Immature natural killer cell (primary cell): ENCODE data around the gene PRKG1. TPM values are rescaled to one million over a fixed set of nuclear protein-coding genes. Genes with fewer than 3 reads are reported as not detected.

ENCODE experiments used
- DNase-seq, 3 donors: peaks; one replicate each; pipeline ENCODE4 v3.0.0; 2022; ENCODE audit warnings: mixed read lengths in 1 of 3
- H3K27ac Mint-ChIP-seq, 6 donors: one replicate each; pipeline ENCODE4 v1.8.0; 2020; ENCODE audit warnings: mixed read lengths in 6 of 6, mild to moderate bottlenecking in 5 of 6, inconsistent platforms in 4 of 6, moderate library complexity in 3 of 6
- H3K27me3 Mint-ChIP-seq, 3 donors: one replicate each; pipeline ENCODE4 v1.8.0; 2020 to 2021; ENCODE audit warnings: low read depth in 3 of 3, mild to moderate bottlenecking in 3 of 3, mixed read lengths in 3 of 3, moderate library complexity in 3 of 3, inconsistent platforms in 1 of 3
- H3K36me3 Mint-ChIP-seq, 3 donors: one replicate each; pipeline ENCODE4 v1.8.0; 2020; ENCODE audit warnings: mixed read lengths in 3 of 3, inconsistent platforms in 2 of 3, mild to moderate bottlenecking in 2 of 3
- H3K4me1 Mint-ChIP-seq, 2 donors: one replicate each; pipeline ENCODE4 v1.8.0; 2020; ENCODE audit warnings: inconsistent platforms in 2 of 2, mild to moderate bottlenecking in 2 of 2, mixed read lengths in 2 of 2, moderate library complexity in 1 of 2
- H3K4me3 Mint-ChIP-seq, 5 donors: one replicate each; pipeline ENCODE4 v1.8.0; 2020; ENCODE audit warnings: mild to moderate bottlenecking in 5 of 5, mixed read lengths in 5 of 5, inconsistent platforms in 3 of 5, moderate library complexity in 3 of 5
- H3K9me3 Mint-ChIP-seq, 6 donors: one replicate each; pipeline ENCODE4 v1.8.0; 2020; ENCODE audit warnings: mild to moderate bottlenecking in 6 of 6, mixed read lengths in 6 of 6, inconsistent platforms in 4 of 6, moderate library complexity in 3 of 6
- polyA plus RNA-seq, 3 donors: library from polyadenylated mRNA; unstranded; fragments of 300-500 nt; fragmentation: Illumina TruSeq; gene quantifications; one replicate each; pipeline ENCODE4 v1.2.3, GENCODE V29; 2021

PRKG1 gene
- polyA plus RNA-seq, 3 donors from 2014 or later: 0.46 TPM; not detected in 2

DNA sequence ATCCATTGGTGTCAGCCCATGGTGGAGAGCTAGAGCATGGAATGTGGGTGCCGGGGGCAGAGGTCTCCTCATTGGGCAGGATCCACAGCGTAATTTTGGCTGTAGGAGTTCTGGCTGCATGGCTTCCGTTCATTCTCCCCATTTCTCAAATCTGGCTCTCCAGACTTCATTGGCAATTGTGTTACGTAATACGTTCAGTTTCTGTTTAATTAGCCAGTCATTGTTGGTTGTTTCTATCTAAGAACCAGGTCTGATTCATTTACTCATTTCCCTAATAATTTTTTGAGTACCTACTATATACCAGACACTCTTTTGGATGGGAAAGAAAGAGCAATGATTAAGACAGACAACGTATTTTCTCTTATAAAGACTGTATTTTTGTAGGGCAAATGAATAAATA lies 325.6 kb downstream of the PRKG1 start:
- no peaks in the 10 kb centered on the region for H3K9me3 Mint-ChIP-seq
- no peaks in the 10 kb centered on the region for H3K27me3 Mint-ChIP-seq
- no peak overlapping the region for H3K4me3 Mint-ChIP-seq
- no peak overlapping the region for H3K27ac Mint-ChIP-seq
- no peaks in the 10 kb centered on the region for H3K36me3 Mint-ChIP-seq
- H3K4me1 Mint-ChIP-seq: no peaks in the 10 kb centered on the region
- no peak for DNase-seq

DNA sequence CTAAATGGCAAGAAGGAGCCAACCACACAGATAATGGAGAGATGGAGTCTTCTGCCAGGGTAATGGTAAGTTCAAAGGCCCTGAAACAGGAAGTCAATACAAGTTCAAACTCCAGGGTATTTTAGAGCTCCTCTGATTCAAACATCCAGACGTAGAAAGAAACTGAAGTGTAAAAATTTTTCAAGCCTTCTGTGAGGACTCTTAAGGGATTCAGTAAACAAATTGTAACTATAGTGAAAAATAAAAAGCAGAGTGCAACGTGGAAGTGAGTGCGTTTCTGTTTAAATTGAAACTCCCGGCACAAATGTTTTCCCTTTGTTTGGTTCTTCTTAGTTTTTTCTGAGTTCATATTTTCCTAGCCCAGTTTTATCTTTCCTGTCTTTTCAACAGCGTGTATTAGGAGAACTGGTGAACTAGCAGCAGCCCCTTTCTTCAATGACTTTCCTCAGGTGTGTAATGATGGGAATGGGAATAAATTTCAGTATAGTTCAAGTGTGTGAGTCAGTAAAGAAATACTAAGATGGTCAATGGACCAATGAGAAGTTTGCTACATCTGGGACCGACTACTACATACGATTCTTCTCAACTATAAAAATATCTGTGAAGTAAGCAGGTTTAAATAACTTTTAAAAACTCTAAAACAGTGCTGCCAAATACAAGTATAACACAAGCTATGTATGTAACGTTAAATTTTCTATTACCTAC lies 326.3 kb downstream of the PRKG1 start:
- no peaks in the 10 kb centered on the region for H3K36me3 Mint-ChIP-seq
- H3K9me3 Mint-ChIP-seq: no peaks in the 10 kb centered on the region
- DNase-seq: no peak
- H3K4me3 Mint-ChIP-seq: no peak overlapping the region
- H3K27ac Mint-ChIP-seq: no peak overlapping the region
- H3K27me3 Mint-ChIP-seq: no peaks in the 10 kb centered on the region
- H3K4me1 Mint-ChIP-seq: no peaks in the 10 kb centered on the region

DNA sequence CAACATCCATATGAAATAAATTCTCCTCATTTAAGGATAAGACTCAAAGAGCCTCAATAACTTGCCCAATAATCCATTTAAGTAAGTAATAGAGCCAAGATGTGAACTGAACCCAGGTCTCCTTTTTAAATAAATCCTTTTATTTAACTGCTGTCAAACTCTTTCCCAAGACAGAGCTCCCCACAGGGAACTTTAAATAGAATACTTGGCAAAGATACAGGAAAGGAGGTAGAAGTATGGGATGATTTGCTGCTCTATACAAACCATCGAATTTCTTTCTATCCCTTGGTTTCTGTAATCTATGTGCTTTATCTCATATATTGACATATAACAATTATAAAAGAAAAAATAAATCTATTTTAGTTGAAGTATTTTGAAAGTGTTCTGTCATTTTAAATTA lies 329.2 kb downstream of the PRKG1 start:
- Mint-ChIP-seq H3K27ac (no peak overlapping the region), H3K4me1 (no peaks in the 10 kb centered on the region), H3K9me3 (no peaks in the 10 kb centered on the region), H3K36me3 (no peaks in the 10 kb centered on the region), H3K4me3 (no peak overlapping the region), H3K27me3 (no peaks in the 10 kb centered on the region)
- no peak for DNase-seq

DNA sequence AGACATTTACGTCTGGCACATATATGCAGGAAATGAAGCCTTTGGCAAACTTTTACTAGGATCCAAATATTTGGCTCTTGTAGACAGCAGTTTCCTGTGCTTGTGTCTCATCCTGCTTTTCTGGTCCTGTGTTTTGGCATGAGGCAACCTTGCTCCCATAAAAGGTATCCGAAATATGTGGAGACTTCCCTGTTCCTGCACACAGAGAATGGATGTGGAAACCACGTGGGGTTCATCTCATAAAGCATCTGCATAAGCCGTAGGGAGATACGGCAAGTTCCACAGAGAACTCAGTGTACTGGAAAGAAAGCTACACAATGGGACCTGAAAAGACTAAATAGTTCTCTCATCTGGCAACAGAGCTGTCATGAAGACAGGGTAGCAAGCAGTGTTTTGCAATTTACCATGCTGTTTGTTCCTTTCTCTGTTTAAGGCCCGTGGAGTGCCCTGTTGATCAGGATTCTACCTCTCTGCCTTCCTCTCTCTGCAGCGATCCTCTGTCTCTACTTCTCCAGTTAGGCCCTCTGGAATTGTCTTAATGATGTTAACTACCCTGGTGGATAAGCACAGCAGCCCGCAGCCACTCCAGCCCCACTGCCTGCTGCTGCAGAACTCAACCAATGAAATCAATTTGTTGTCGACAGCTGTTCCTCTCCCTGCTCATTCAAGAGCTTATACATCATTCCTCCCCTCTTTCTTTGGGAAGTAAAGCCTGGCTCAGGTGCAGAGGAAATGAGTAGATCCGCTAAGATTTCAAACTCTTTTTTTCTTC lies 331.5 kb downstream of the PRKG1 start:
- no peaks in the 10 kb centered on the region for H3K4me1 Mint-ChIP-seq
- H3K9me3 Mint-ChIP-seq: no peaks in the 10 kb centered on the region
- no peak overlapping the region for H3K27ac Mint-ChIP-seq
- no peaks in the 10 kb centered on the region for H3K27me3 Mint-ChIP-seq
- H3K4me3 Mint-ChIP-seq: no peak overlapping the region
- no peak for DNase-seq
- H3K36me3 Mint-ChIP-seq: no peaks in the 10 kb centered on the region

DNA sequence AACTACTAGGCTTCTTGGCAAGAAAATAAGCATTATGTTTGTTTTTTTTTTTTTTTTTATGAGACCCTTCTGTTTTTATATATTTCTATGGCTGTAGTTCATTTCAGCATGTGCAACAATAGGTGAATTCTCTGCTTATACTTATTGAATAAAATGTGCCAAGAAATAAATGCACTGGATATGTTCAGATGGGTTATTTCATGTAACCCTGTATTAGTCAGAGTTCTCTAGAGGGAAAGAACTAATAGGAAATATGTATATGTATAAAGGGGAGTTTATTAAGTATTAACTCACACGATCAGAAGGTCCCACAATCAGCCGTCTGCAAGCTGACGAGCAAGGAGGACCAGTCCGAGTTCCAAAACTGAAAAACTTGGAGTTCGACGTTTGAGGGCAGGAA lies 332.3 kb downstream of the PRKG1 start:
- DNase-seq: no peak
- Mint-ChIP-seq H3K4me3 (no peak overlapping the region), H3K4me1 (no peaks in the 10 kb centered on the region), H3K36me3 (no peaks in the 10 kb centered on the region), H3K27ac (no peak overlapping the region), H3K27me3 (no peaks in the 10 kb centered on the region), H3K9me3 (no peaks in the 10 kb centered on the region)

DNA sequence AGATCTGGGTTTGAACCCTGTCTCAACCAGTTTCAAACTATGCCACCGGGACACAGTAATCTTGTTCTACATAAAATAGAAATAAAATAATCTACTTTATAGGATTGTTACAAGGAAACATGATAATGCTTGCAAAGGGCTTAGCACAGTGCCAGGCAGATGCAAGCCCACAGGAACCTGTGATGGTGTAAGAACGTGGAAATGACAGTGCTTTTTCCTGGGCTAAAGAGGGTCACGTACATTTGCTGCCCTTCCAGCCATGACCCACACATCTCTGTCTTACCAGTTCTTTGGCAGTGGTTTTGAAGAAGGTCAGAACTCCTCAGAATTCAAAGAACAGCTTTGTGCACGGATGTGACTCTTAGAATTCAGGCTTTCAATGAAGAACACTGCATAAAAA lies 342.2 kb downstream of the PRKG1 start:
- Mint-ChIP-seq H3K4me3 (no peak overlapping the region), H3K4me1 (no peaks in the 10 kb centered on the region), H3K27me3 (peaks cover 0 to 5% (median 2%) of the 10 kb centered on the region in 3 donors), H3K27ac (no peak overlapping the region), H3K9me3 (no peaks in the 10 kb centered on the region), H3K36me3 (no peaks in the 10 kb centered on the region)
- DNase-seq: no peak

DNA sequence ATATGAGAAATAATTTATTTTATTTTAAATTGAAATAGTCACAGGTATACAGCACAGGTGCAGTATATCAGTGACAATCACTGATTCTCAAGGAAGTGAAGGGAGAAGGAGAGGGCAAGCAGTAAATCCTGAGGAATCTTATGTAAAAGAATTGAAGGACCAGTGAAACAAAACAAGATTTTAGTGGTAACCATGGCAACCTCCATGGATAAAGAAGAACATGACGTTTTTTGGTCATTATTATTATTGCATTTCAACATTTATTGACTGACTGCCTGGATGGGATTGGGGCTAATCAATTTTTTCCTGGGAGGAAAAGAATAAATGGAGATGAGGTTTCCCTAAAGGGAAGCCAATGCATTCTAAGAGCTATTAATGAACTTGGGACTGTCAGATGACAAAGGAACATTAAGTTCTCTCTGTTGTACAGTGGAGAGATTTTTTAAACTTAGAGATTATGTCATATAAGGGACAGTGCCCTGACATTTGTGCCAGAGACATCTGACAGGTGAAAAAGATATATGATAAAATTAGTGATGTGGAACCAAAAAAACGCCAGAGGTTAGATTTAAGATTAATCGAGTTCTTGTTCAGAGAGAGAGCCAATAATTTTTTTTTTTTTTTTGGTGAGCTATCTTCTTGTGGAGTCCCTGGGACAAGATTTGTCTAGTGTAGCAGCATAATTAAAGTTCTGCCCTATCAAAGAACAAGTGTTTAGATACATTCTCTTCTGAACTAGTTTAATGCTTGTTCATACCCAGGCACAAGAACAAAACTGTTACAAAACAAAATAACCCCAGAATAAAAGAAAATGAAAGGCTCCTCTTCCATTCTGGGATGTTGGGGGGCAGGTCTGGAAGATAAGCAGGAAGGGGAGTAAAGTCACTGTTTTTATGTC lies 345.2 kb downstream of the PRKG1 start:
- no peak for DNase-seq

DNA sequence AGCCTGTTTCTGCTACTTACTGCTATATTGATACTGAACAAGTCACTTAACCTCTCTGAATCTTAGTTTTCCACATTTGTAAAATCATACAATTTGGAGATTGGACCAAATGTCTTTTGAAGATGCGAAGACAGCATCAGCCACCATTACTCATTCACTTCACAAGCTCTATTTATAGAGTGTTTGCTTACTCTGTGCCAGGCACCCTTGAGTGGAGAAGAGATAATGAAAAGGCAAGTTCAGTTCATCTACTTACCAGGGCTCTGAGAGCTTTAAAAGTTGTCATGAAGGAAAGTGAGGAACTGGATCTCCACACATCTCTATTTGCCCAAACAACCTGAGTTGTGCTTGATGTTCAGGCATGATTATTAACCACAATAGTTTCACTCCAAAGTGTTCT lies 347.6 kb downstream of the PRKG1 start:
- Mint-ChIP-seq H3K27ac (no peak overlapping the region), H3K4me1 (peaks cover 5 to 7% of the 10 kb centered on the region in 2 donors), H3K27me3 (peaks cover 2 to 6% (median 5%) of the 10 kb centered on the region in 3 donors), H3K4me3 (no peak overlapping the region), H3K9me3 (no peaks in the 10 kb centered on the region), H3K36me3 (no peaks in the 10 kb centered on the region)
- DNase-seq: no peak

More for the DNA sequence above, 345.2 kb downstream of the PRKG1 start:
- Mint-ChIP-seq H3K4me1 (peaks cover 5 to 7% of the 10 kb centered on the region in 2 donors), H3K9me3 (no peaks in the 10 kb centered on the region), H3K27ac (no peak overlapping the region), H3K36me3 (no peaks in the 10 kb centered on the region), H3K27me3 (peaks cover 0 to 6% (median 5%) of the 10 kb centered on the region in 3 donors), H3K4me3 (no peak overlapping the region)

DNA sequence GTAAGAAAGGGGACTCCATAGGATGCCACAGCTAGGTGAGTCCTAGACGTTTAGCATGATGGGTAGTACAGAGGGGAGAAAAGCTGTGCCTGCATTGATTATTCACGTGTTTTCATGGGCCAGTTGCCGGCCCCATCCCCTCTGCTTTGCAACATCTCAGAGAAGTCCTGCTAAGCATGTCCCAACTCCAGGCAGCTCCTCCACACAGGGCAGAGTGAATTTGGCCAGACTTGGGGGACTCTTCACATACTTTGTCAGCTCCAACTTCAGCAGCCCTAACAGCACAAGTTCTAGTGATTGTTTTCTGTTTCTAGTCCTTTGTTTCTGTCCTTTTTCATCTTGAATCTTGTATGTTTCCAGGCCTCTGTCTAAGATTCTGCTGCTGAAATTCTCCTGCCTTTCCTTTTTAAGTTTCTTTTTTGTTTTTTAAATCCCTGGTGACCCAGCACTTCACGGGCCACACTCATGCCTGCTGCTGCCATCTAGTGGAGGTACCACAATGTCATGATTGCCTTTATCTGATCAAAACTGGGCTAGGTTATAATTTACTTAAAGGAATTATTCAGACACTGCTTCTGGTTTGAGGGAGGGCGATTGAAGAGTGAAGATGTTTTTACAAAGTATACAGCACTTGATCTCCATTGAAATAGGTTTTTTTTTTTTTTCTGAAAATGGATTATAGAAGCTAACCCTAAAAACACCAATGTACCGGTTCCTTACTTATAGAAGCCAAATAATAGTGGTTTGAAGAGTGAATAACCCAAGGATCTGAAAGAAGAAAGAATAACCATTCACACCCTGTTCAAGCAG lies 348.2 kb downstream of the PRKG1 start:
- Mint-ChIP-seq H3K4me1 (peaks cover 5 to 7% of the 10 kb centered on the region in 2 donors), H3K36me3 (no peaks in the 10 kb centered on the region), H3K9me3 (no peaks in the 10 kb centered on the region), H3K27ac (peak overlapping the region in 1 of 6 donors; percentile 42), H3K4me3 (peak overlapping the region in 1 of 5 donors; percentile 1), H3K27me3 (peaks cover 2 to 6% (median 5%) of the 10 kb centered on the region in 3 donors)
- DNase-seq: peak; percentile 20 to 54 (median 47)

DNA sequence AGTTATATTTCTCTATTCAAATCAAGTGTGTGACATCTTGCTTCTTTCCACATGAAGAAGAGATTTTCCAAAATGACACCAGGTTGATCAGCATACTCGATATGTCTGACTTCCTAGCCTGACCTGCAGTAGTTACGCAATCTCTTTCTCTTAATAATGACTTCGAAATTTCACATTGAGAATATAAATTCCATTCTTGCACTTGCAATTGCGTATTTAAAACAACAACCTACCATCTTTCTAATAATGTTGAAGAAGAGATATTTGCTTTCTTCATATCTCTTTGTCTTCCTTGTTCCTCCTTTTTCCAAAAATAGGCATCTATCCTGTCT lies 348.8 kb downstream of the PRKG1 start:
- H3K9me3 Mint-ChIP-seq: no peaks in the 10 kb centered on the region
- no peak overlapping the region for H3K4me3 Mint-ChIP-seq
- peaks cover 2 to 6% (median 5%) of the 10 kb centered on the region in 3 donors for H3K27me3 Mint-ChIP-seq
- peaks cover 5 to 7% of the 10 kb centered on the region in 2 donors for H3K4me1 Mint-ChIP-seq
- no peak for DNase-seq
- H3K36me3 Mint-ChIP-seq: no peaks in the 10 kb centered on the region
- H3K27ac Mint-ChIP-seq: no peak overlapping the region

DNA sequence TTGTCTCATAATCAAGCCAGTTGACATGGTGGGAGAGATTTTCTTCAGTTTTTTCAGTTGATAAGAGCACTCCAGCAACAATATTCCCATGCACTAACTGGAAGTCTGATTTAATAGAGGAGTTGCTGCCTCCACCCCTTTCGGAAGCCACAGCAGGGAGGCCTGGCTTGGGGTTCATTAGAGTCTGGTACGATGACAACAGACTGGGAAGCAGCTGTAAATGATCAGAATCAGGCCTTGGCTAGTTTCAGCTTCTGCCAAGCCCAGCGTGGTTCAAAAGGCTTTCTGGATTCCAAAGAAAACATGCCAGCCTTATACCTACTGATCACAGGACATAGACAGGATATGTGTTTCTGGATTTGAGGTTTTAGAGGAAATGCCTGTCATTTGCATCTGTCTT lies 351.1 kb downstream of the PRKG1 start:
- Mint-ChIP-seq H3K4me1 (peaks cover 5 to 7% of the 10 kb centered on the region in 2 donors), H3K27ac (no peak overlapping the region), H3K9me3 (no peaks in the 10 kb centered on the region), H3K27me3 (peaks cover 3 to 9% (median 4%) of the 10 kb centered on the region in 3 donors), H3K4me3 (no peak overlapping the region), H3K36me3 (no peaks in the 10 kb centered on the region)
- no peak for DNase-seq

DNA sequence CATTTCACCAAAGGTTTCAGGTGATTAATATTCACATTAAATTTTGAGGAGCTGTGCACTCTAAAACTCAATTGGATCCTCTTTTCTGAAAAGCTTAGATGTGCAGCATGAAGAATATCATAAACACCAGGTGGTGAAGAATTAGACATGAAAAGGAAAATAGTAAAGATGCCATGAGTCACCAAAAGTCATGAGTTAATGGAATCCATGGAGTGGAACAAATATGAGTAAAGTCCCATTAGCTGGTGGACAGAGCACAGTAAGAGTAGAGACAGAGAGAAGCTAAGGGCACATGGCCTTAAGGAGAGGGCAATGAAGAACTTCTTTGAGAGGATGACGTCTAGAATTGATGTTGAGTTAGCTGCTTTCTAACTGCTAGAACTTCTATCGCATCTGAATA lies 353.5 kb downstream of the PRKG1 start:
- no peak for DNase-seq
- no peaks in the 10 kb centered on the region for H3K9me3 Mint-ChIP-seq
- peaks cover 0 to 1% of the 10 kb centered on the region in 2 donors for H3K4me1 Mint-ChIP-seq
- no peaks in the 10 kb centered on the region for H3K36me3 Mint-ChIP-seq
- peaks cover 0 to 8% (median 4%) of the 10 kb centered on the region in 3 donors for H3K27me3 Mint-ChIP-seq
- no peak overlapping the region for H3K4me3 Mint-ChIP-seq
- H3K27ac Mint-ChIP-seq: no peak overlapping the region

DNA sequence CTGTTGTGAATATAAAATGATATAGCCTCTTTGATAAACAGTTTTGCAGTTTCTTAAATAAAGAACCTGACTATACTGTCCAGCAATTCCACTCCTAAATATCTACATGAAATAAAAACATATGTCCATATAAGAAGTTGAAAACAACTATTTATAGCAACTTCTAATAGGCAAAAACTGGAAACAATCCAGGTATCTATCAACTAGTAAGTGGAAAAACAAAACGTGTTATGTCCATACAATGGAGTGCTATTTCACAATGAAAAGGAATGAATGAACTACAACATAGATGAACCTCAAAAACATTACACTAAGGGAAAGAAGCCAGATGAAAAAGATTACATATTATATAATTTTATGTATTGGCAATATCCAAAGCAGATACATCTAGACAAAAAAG lies 356.2 kb downstream of the PRKG1 start:
- no peaks in the 10 kb centered on the region for H3K4me1 Mint-ChIP-seq
- H3K27ac Mint-ChIP-seq: no peak overlapping the region
- no peaks in the 10 kb centered on the region for H3K36me3 Mint-ChIP-seq
- no peaks in the 10 kb centered on the region for H3K9me3 Mint-ChIP-seq
- H3K4me3 Mint-ChIP-seq: no peak overlapping the region
- no peak for DNase-seq
- H3K27me3 Mint-ChIP-seq: peaks cover 0 to 6% (median 2%) of the 10 kb centered on the region in 3 donors
